CD4-positive, alpha-beta T cell (primary cell): ENCODE results near the gene DRAXIN. TPM values are rescaled to one million over a fixed set of nuclear protein-coding genes. Genes with fewer than 3 reads are reported as not detected.

Experiments
- ATAC-seq: fragments of 200-7000 bp; cut with Tn5 transposase; one replicate; pipeline ENCODE4 v1.10.0; 2022; ENCODE audit warnings: mild to moderate bottlenecking; ENCODE audit not compliant: poor library complexity
- CTCF ChIA-PET: fragments of 350-600 bp; sonication (Branson Sonifier 250); formaldehyde crosslinking; loops from one replicate; lab custom pipeline; 2021; ENCODE audit warnings: antibody characterized with exemption, inconsistent platforms; lab: Charles Lee
- POLR2A ChIA-PET: fragments of 350-600 bp; sonication (Branson Sonifier 250); formaldehyde crosslinking; loops from one replicate; lab custom pipeline; 2021; ENCODE audit warnings: antibody characterized with exemption, inconsistent platforms; lab: Charles Lee
- DNase-seq, 14 experiments: peaks; one replicate each; pipeline ENCODE4 v3.0.0-alpha.2; 2013 to 2020; ENCODE audit warnings: mixed read lengths in 2 of 14
- H3K27ac ChIP-seq, 2 donors: one replicate each; pipeline versions ENCODE4 v1.5.1 to v1.7.0; 2013; ENCODE audit warnings: low read length in 2 of 2, low read depth in 1 of 2, mild to moderate bottlenecking in 1 of 2
- H3K27me3 ChIP-seq, 2 experiments: 1 replicate in 1 of 2; 2 replicates in 1 of 2; pipeline versions ENCODE4 v1.6.1 to v1.7.0; 2013; ENCODE audit warnings: low read length in 2 of 2, control low read depth in 1 of 2, mild to moderate bottlenecking in 1 of 2, moderate library complexity in 1 of 2; ENCODE audit not compliant: insufficient read depth in 2 of 2, control insufficient read depth in 1 of 2
- H3K36me3 ChIP-seq: one replicate; pipeline ENCODE4 v1.6.1; 2013; ENCODE audit warnings: low read length, control low read depth; ENCODE audit not compliant: insufficient read depth
- H3K4me1 ChIP-seq: one replicate; pipeline ENCODE4 v1.6.1; 2013; ENCODE audit warnings: low read length, control low read depth; ENCODE audit not compliant: insufficient read depth
- H3K4me3 ChIP-seq: one replicate; pipeline ENCODE4 v1.5.1; 2013; ENCODE audit warnings: mild to moderate bottlenecking, low read length, moderate library complexity
- H3K9me3 ChIP-seq, 2 experiments: 1 replicate in 1 of 2; 2 replicates in 1 of 2; pipeline versions ENCODE4 v1.6.1 to v1.7.0; 2013; ENCODE audit warnings: low read length in 2 of 2, mild to moderate bottlenecking in 2 of 2, control low read depth in 1 of 2, moderate library complexity in 1 of 2; ENCODE audit not compliant: control insufficient read depth in 1 of 2, insufficient read depth in 1 of 2
- H3K27ac Mint-ChIP-seq: one replicate; pipeline ENCODE4 v1.8.0; 2020; ENCODE audit warnings: mixed read lengths
- H3K27me3 Mint-ChIP-seq: one replicate; pipeline ENCODE4 v1.8.0; 2021; ENCODE audit warnings: mixed read lengths
- H3K36me3 Mint-ChIP-seq: one replicate; pipeline ENCODE4 v1.8.0; 2021; ENCODE audit warnings: low read depth, mixed read lengths
- H3K4me1 Mint-ChIP-seq: one replicate; pipeline ENCODE4 v1.8.0; 2021; ENCODE audit warnings: low read depth, mixed read lengths
- H3K4me3 Mint-ChIP-seq: one replicate; pipeline ENCODE4 v1.8.0; 2020; ENCODE audit warnings: mild to moderate bottlenecking, mixed read lengths
- H3K9me3 Mint-ChIP-seq: one replicate; pipeline ENCODE4 v1.8.0; 2020; ENCODE audit warnings: mixed read lengths
- intact Hi-C, 2 experiments: fragments of 100-400 bp; cut with DNase I in 1 of 2; cut with micrococcal nuclease in 1 of 2; formaldehyde crosslinking; loops; one replicate each; pipeline versions ENCODE4 v1.15.1 to v1.9.0; 2023 to 2025; cut with DNase I, micrococcal nuclease
- total RNA-seq, 174 experiments: library from RNA in 2 of 174; stranded (reverse) in 2 of 174; gene quantifications; one replicate each; pipeline ENCODE4 v1.2.3 and lab custom pipeline; 2021 to 2026
- TF ChIP-seq, protein P1 (sequence below): fragments of 200-600 bp; IDR thresholded peaks from one replicate; pipeline ENCODE4 v1.8.0; 2022; ENCODE audit warnings: antibody characterized with exemption, mild to moderate bottlenecking

Gene DRAXIN
- total RNA-seq, 2 experiments from 2014 or later = 0.05 to 0.08 TPM

DNA sequence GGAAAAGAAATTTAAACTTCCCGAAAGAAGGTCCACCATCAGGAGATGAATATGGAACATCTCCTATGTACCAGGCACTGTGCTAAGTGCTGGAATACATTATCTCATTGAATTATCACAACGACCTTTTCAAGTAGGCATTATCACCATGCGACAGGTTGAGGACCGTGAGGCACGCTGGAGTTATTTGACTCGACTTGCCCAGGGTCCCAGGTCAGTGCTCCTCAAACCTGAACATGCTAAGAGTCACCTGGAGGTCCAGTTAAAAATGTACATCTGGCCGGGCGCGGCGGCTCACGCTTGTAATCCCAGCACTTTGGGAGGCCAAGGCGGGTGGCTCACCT, 28.5 kb downstream of the DRAXIN start:
- intact Hi-C loops = loop anchor here in 1 of 2 experiments (2.0 kb wide), 1 partner anchor 29 kb away; no protein-coding TSS in a partner anchor
- H3K27ac ChIP-seq = peak overlapping the region in 1 of 2 donors; percentile 64
- no peaks in the 10 kb centered on the region for H3K27me3 Mint-ChIP-seq
- ChIA-PET CTCF (interaction anchor here (0.5 to 2.2 kb wide), 22 partner anchors 11 to 682 kb away, joined by 3 to 60 read pairs (median 6); partner anchors contain the start of genes AGTRAP, FBXO2, FBXO6 and MAD2L2), POLR2A (interaction anchor here (0.7 to 2.4 kb wide), 22 partner anchors 11 to 756 kb away, joined by 3 to 52 read pairs (median 5); partner anchors contain the start of genes AGTRAP, FBXO2, FBXO44 and FBXO6)
- DNase-seq = no peak
- H3K4me3 Mint-ChIP-seq = peak overlapping the region; percentile 86
- H3K36me3 Mint-ChIP-seq = no peaks in the 10 kb centered on the region
- no peaks in the 10 kb centered on the region for H3K9me3 Mint-ChIP-seq
- peak overlapping the region; percentile 86 for H3K27ac Mint-ChIP-seq
- H3K4me1 Mint-ChIP-seq = peaks cover 17% of the 10 kb centered on the region
- no peaks in the 10 kb centered on the region for H3K27me3 ChIP-seq
- ATAC-seq = no peak
- no peaks in the 10 kb centered on the region for H3K36me3 ChIP-seq
- no peak overlapping the region for H3K4me3 ChIP-seq
- H3K4me1 ChIP-seq = peaks cover 18% of the 10 kb centered on the region
- H3K9me3 ChIP-seq = no peaks in the 10 kb centered on the region
- TF ChIP-seq, protein P1, sequence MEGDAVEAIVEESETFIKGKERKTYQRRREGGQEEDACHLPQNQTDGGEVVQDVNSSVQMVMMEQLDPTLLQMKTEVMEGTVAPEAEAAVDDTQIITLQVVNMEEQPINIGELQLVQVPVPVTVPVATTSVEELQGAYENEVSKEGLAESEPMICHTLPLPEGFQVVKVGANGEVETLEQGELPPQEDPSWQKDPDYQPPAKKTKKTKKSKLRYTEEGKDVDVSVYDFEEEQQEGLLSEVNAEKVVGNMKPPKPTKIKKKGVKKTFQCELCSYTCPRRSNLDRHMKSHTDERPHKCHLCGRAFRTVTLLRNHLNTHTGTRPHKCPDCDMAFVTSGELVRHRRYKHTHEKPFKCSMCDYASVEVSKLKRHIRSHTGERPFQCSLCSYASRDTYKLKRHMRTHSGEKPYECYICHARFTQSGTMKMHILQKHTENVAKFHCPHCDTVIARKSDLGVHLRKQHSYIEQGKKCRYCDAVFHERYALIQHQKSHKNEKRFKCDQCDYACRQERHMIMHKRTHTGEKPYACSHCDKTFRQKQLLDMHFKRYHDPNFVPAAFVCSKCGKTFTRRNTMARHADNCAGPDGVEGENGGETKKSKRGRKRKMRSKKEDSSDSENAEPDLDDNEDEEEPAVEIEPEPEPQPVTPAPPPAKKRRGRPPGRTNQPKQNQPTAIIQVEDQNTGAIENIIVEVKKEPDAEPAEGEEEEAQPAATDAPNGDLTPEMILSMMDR = peak; percentile 33

- H3K4me1 ChIP-seq = peaks cover 22% of the 10 kb centered on the region
- H3K9me3 ChIP-seq = no peaks in the 10 kb centered on the region
- ATAC-seq (no peak), DNase-seq (peak in 1 of 14 experiments; percentile 15)
- Mint-ChIP-seq H3K27me3 (no peaks in the 10 kb centered on the region), H3K4me3 (no peak overlapping the region), H3K4me1 (peaks cover 22% of the 10 kb centered on the region), H3K36me3 (no peaks in the 10 kb centered on the region), H3K27ac (no peak overlapping the region), H3K9me3 (no peaks in the 10 kb centered on the region)
- TF ChIP-seq, protein P1 = no peak
- ChIA-PET POLR2A (interaction anchor here (0.8 to 2.4 kb wide), 5 partner anchors 10 to 187 kb away, joined by 3 to 52 read pairs (median 10); partner anchors contain the start of genes FBXO6 and MAD2L2), CTCF (interaction anchor here (1.8 to 2.2 kb wide), 5 partner anchors 16 to 683 kb away, joined by 9 to 47 read pairs (median 21); partner anchors contain the start of genes AGTRAP and MAD2L2)
- intact Hi-C loops = loop anchor here in 1 of 2 experiments (2.0 kb wide), 1 partner anchor 28 kb away; no protein-coding TSS in a partner anchor
- H3K4me3 ChIP-seq = no peak overlapping the region
- no peaks in the 10 kb centered on the region for H3K27me3 ChIP-seq
- H3K27ac ChIP-seq = no peak overlapping the region
- no peaks in the 10 kb centered on the region for H3K36me3 ChIP-seq
Observed at GRCh38 chr1:11720525-11720924, 29.0 kb downstream of the DRAXIN start.

- Histone ChIP-seq H3K4me1 (peaks cover 27% of the 10 kb centered on the region), H3K27me3 (no peaks in the 10 kb centered on the region), H3K4me3 (no peak overlapping the region), H3K9me3 (no peaks in the 10 kb centered on the region), H3K27ac (no peak overlapping the region), H3K36me3 (no peaks in the 10 kb centered on the region)
- ChIA-PET POLR2A (interaction anchor here (0.8 to 2.4 kb wide), 2 partner anchors 9 to 57 kb away, joined by 3 to 52 read pairs; partner anchors contain the start of gene FBXO6), CTCF (interaction anchor here (1.2 to 1.6 kb wide), 2 partner anchors 57 to 71 kb away, joined by 3 to 4 read pairs; partner anchors contain the start of gene FBXO6)
- ATAC-seq (no peak), DNase-seq (no peak)
- no peaks in the 10 kb centered on the region for H3K9me3 Mint-ChIP-seq
- TF ChIP-seq, protein P1 = no peak
- H3K4me1 Mint-ChIP-seq = peaks cover 26% of the 10 kb centered on the region
- no peak overlapping the region for H3K4me3 Mint-ChIP-seq
- H3K27ac Mint-ChIP-seq = no peak overlapping the region
- H3K36me3 Mint-ChIP-seq = no peaks in the 10 kb centered on the region
- intact Hi-C loops = loop anchor here in 1 of 2 experiments (2.0 kb wide), 1 partner anchor 27 kb away; no protein-coding TSS in a partner anchor
- H3K27me3 Mint-ChIP-seq = no peaks in the 10 kb centered on the region
Observed at GRCh38 chr1:11721311-11721710, 29.8 kb downstream of the DRAXIN start.
